SK-N-SH treated with all-trans-retinoic acid at 6 μM for 48 hours (cell line): ENCODE results near the gene LBX1.

Source experiments
- ISL1 ChIP-seq: fragments of 250-450 bp; sonication (Bioruptor Pico); IDR thresholded peaks from 2 replicates; pipeline ENCODE4 v2.1.2; 2022; ENCODE audit warnings: mild to moderate bottlenecking, moderate library complexity
- SNAI2 ChIP-seq: fragments of 250-450 bp; sonication (Bioruptor Pico); IDR thresholded peaks from 2 replicates; pipeline ENCODE4 v1.5.0; 2020; ENCODE audit warnings: mild to moderate bottlenecking, moderate library complexity
- ZC3H10 ChIP-seq: fragments of 250-450 bp; sonication (Bioruptor Pico); IDR thresholded peaks from 2 replicates; pipeline ENCODE4 v1.5.1; 2021; ENCODE audit warnings: mild to moderate bottlenecking, moderate library complexity
- ZNF70 ChIP-seq: fragments of 450-650 bp; formaldehyde crosslinking; IDR thresholded peaks from 2 replicates; pipeline ENCODE4 v1.5.0; 2020; ENCODE audit warnings: mild to moderate bottlenecking, moderate library complexity
- TF ChIP-seq, protein P1 (sequence below): fragments of 250-450 bp; sonication (Bioruptor Pico); IDR thresholded peaks from 2 replicates; pipeline ENCODE4 v1.5.0; 2020; ENCODE audit warnings: mild to moderate bottlenecking, moderate library complexity
- TF ChIP-seq, protein P2 (sequence below): fragments of 250-450 bp; sonication (Bioruptor Pico); IDR thresholded peaks from 2 replicates; pipeline ENCODE4 v1.5.1; 2021; ENCODE audit warnings: mild to moderate bottlenecking, moderate library complexity
- TF ChIP-seq, protein P3 (sequence below): fragments of 250-450 bp; sonication (Bioruptor Pico); IDR thresholded peaks from 2 replicates; pipeline ENCODE4 v1.8.0; 2020; ENCODE audit warnings: mild to moderate bottlenecking, moderate library complexity, borderline replicate concordance

DNA sequence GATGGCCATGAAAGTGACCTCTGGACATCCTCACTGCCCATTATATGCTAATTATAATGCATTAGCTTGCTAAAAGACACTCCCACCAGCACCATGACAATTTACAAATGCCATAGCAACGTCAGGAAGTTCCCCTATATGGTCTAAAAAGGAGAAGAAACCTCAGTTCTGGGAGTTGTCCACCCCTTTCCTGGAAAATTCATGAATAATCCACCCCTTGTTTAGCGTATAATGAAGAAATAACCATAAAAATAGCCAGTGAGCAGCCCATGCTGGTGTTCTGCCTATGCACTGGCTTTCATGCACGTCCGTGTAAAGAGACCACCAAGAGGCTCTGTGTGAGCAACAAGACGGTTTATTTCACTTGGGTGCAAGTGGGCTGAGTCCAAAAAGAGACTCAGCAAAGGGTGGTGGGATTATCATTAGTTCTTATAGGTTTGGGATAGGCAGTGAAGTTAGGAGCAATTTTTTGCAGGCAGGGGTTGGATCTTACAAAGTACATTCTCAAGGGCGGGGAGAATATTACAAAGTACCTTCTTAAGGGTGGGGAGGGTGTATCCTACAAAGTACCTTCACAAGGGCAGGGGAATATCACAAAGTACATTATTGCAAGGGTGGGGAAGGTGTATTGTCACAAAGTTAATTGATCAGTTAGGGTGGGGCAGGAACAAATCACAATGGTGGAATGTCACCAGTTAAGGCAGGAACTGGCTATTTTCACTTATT is 45.6 kb downstream of the LBX1 start:
- TF ChIP-seq SNAI2 (CRISPR knock-in tag) = no peak
- no peak for TF ChIP-seq ZNF70 (CRISPR knock-in tag)
- TF ChIP-seq, protein P1, sequence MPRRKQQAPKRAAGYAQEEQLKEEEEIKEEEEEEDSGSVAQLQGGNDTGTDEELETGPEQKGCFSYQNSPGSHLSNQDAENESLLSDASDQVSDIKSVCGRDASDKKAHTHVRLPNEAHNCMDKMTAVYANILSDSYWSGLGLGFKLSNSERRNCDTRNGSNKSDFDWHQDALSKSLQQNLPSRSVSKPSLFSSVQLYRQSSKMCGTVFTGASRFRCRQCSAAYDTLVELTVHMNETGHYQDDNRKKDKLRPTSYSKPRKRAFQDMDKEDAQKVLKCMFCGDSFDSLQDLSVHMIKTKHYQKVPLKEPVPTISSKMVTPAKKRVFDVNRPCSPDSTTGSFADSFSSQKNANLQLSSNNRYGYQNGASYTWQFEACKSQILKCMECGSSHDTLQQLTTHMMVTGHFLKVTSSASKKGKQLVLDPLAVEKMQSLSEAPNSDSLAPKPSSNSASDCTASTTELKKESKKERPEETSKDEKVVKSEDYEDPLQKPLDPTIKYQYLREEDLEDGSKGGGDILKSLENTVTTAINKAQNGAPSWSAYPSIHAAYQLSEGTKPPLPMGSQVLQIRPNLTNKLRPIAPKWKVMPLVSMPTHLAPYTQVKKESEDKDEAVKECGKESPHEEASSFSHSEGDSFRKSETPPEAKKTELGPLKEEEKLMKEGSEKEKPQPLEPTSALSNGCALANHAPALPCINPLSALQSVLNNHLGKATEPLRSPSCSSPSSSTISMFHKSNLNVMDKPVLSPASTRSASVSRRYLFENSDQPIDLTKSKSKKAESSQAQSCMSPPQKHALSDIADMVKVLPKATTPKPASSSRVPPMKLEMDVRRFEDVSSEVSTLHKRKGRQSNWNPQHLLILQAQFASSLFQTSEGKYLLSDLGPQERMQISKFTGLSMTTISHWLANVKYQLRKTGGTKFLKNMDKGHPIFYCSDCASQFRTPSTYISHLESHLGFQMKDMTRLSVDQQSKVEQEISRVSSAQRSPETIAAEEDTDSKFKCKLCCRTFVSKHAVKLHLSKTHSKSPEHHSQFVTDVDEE (CRISPR knock-in tag) = no peak
- TF ChIP-seq, protein P2, sequence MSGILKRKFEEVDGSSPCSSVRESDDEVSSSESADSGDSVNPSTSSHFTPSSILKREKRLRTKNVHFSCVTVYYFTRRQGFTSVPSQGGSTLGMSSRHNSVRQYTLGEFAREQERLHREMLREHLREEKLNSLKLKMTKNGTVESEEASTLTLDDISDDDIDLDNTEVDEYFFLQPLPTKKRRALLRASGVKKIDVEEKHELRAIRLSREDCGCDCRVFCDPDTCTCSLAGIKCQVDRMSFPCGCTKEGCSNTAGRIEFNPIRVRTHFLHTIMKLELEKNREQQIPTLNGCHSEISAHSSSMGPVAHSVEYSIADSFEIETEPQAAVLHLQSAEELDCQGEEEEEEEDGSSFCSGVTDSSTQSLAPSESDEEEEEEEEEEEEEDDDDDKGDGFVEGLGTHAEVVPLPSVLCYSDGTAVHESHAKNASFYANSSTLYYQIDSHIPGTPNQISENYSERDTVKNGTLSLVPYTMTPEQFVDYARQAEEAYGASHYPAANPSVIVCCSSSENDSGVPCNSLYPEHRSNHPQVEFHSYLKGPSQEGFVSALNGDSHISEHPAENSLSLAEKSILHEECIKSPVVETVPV = no peak
- TF ChIP-seq, protein P3, sequence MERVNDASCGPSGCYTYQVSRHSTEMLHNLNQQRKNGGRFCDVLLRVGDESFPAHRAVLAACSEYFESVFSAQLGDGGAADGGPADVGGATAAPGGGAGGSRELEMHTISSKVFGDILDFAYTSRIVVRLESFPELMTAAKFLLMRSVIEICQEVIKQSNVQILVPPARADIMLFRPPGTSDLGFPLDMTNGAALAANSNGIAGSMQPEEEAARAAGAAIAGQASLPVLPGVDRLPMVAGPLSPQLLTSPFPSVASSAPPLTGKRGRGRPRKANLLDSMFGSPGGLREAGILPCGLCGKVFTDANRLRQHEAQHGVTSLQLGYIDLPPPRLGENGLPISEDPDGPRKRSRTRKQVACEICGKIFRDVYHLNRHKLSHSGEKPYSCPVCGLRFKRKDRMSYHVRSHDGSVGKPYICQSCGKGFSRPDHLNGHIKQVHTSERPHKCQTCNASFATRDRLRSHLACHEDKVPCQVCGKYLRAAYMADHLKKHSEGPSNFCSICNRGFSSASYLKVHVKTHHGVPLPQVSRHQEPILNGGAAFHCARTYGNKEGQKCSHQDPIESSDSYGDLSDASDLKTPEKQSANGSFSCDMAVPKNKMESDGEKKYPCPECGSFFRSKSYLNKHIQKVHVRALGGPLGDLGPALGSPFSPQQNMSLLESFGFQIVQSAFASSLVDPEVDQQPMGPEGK = no peak
- no peak for TF ChIP-seq ISL1
- no peak for TF ChIP-seq ZC3H10 (CRISPR knock-in tag)
